WTC11 (cell line): Measurements from ENCODE around the gene CTXN3.

Experiments used
- FOXP1 ChIP-seq: sonication (generic); formaldehyde crosslinking; IDR thresholded peaks from 2 replicates; pipeline ENCODE4 v1.8.0; 2022; ENCODE audit warnings: missing genetic modification reagents, mild to moderate bottlenecking, moderate library complexity, borderline replicate concordance
- MLX ChIP-seq: sonication (generic); formaldehyde crosslinking; IDR thresholded peaks from 2 replicates; pipeline ENCODE4 v1.8.1; 2023; ENCODE audit warnings: mild to moderate bottlenecking, missing genetic modification reagents, moderate library complexity
- NFE2L1 ChIP-seq: sonication (generic); formaldehyde crosslinking; IDR thresholded peaks from 2 replicates; pipeline ENCODE4 v1.8.1; 2023; ENCODE audit warnings: missing genetic modification reagents
- NFYB ChIP-seq: sonication (generic); formaldehyde crosslinking; conservative IDR thresholded peaks from 2 replicates; pipeline ENCODE4 v1.8.0; 2022; ENCODE audit warnings: low read depth, missing genetic modification reagents
- SP1 ChIP-seq: sonication (generic); formaldehyde crosslinking; conservative IDR thresholded peaks from 2 replicates; pipeline ENCODE4 v1.8.1; 2022; ENCODE audit warnings: missing genetic modification reagents
- ZBTB43 ChIP-seq: sonication (generic); formaldehyde crosslinking; IDR thresholded peaks from 2 replicates; pipeline ENCODE4 v1.8.1; 2023; ENCODE audit warnings: mild to moderate bottlenecking, missing genetic modification reagents
- TF ChIP-seq, protein P1 (sequence below): fragments of 200-600 bp; IDR thresholded peaks from 2 replicates; pipeline ENCODE4 v1.8.0; 2022; ENCODE audit warnings: antibody characterized with exemption
- TF ChIP-seq, protein P2 (sequence below): sonication (generic); formaldehyde crosslinking; IDR thresholded peaks from 2 replicates; pipeline ENCODE4 v1.8.0; 2022; ENCODE audit warnings: mild to moderate bottlenecking, missing genetic modification reagents
- TF ChIP-seq, protein P3 (sequence below): sonication (generic); formaldehyde crosslinking; IDR thresholded peaks from 2 replicates; pipeline ENCODE4 v1.8.0; 2022; ENCODE audit warnings: mild to moderate bottlenecking, missing genetic modification reagents

GRCh38 chr5:127686424-127686823 lies 37.5 kb downstream of the CTXN3 start:
- TF ChIP-seq, protein P1, sequence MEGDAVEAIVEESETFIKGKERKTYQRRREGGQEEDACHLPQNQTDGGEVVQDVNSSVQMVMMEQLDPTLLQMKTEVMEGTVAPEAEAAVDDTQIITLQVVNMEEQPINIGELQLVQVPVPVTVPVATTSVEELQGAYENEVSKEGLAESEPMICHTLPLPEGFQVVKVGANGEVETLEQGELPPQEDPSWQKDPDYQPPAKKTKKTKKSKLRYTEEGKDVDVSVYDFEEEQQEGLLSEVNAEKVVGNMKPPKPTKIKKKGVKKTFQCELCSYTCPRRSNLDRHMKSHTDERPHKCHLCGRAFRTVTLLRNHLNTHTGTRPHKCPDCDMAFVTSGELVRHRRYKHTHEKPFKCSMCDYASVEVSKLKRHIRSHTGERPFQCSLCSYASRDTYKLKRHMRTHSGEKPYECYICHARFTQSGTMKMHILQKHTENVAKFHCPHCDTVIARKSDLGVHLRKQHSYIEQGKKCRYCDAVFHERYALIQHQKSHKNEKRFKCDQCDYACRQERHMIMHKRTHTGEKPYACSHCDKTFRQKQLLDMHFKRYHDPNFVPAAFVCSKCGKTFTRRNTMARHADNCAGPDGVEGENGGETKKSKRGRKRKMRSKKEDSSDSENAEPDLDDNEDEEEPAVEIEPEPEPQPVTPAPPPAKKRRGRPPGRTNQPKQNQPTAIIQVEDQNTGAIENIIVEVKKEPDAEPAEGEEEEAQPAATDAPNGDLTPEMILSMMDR = no peak
- TF ChIP-seq, protein P2, sequence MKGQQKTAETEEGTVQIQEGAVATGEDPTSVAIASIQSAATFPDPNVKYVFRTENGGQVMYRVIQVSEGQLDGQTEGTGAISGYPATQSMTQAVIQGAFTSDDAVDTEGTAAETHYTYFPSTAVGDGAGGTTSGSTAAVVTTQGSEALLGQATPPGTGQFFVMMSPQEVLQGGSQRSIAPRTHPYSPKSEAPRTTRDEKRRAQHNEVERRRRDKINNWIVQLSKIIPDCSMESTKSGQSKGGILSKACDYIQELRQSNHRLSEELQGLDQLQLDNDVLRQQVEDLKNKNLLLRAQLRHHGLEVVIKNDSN = no peak
- TF ChIP-seq MLX (CRISPR knock-in tag) (no peak), NFYB (CRISPR knock-in tag) (no peak), NFE2L1 (CRISPR knock-in tag) (no peak), SP1 (no peak), FOXP1 (CRISPR knock-in tag) (no peak), ZBTB43 (CRISPR knock-in tag) (no peak)
- TF ChIP-seq, protein P3, sequence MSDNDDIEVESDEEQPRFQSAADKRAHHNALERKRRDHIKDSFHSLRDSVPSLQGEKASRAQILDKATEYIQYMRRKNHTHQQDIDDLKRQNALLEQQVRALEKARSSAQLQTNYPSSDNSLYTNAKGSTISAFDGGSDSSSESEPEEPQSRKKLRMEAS (CRISPR knock-in tag) = no peak
